GM13977 (cell line): ENCODE data around the gene WDPCP.
"Not testable (repeated sequence)": the region's sequence is repeated elsewhere in the genome, so short reads cannot be mapped to it uniquely, and the experiment has no call there.

Source experiments
- DNase-seq: peaks from one replicate; pipeline ENCODE4 v3.0.0; 2012; ENCODE audit warnings: low spot score
- CTCF ChIP-seq: IDR thresholded peaks from 2 replicates; pipeline ENCODE4 v1.5.1; 2012; ENCODE audit warnings: mild to moderate bottlenecking, control low read depth; ENCODE audit not compliant: insufficient read depth; ENCODE audit errors: extremely low read depth, missing control alignments
- in situ Hi-C: fragments of 300-500 bp; cut with MboI; formaldehyde crosslinking; loops from one replicate; pipeline ENCODE4 v1.12.0; 2022; ENCODE audit warnings: low sequenced_read_pairs, low pct_unique_long_range_greater_than_20kb, mixed read lengths, inconsistent platforms; ENCODE audit not compliant: unreplicated experiment

Gene WDPCP

GRCh38 chr2:63345285-63345633 lies 243.0 kb downstream of the WDPCP start:
- TF ChIP-seq CTCF: no peak
- in situ Hi-C loops: no loop called here

GRCh38 chr2:63344575-63345284 lies 243.5 kb downstream of the WDPCP start:
- in situ Hi-C loops: no loop called here
- no peak for DNase-seq
- TF ChIP-seq CTCF: no peak

More at GRCh38 chr2:63345285-63345633, 243.0 kb downstream of the WDPCP start:
- DNase-seq: no peak

- in situ Hi-C loops: no loop called here
- no peak for TF ChIP-seq CTCF
- no peak for DNase-seq
Observed at GRCh38 chr2:63343397-63344109, 244.7 kb downstream of the WDPCP start.

GRCh38 chr2:63340443-63340842 lies 247.8 kb downstream of the WDPCP start:
- TF ChIP-seq CTCF: no peak
- no peak for DNase-seq
- in situ Hi-C loops: no loop called here

- TF ChIP-seq CTCF: no peak
- in situ Hi-C loops: no loop called here
- DNase-seq: no peak
Observed at GRCh38 chr2:63334910-63335309, 253.4 kb downstream of the WDPCP start.

GRCh38 chr2:63326473-63326872 lies 261.8 kb downstream of the WDPCP start:
- in situ Hi-C loops: no loop called here
- DNase-seq: no peak
- TF ChIP-seq CTCF: no peak

GRCh38 chr2:63323662-63324061 lies 264.6 kb downstream of the WDPCP start:
- in situ Hi-C loops, DNase-seq: not testable (repeated sequence)

GRCh38 chr2:63321973-63322372 lies 266.3 kb downstream of the WDPCP start:
- in situ Hi-C loops, DNase-seq: not testable (repeated sequence)
